Fibroblast of the aortic adventitia (primary cell): ENCODE data around the gene TMEM60. TPM values are rescaled to one million over a fixed set of nuclear protein-coding genes. Genes with fewer than 3 reads are reported as not detected.
"Not testable (repeated sequence)": the region's sequence is repeated elsewhere in the genome, so short reads cannot be mapped to it uniquely, and the experiment has no call there.

Experiments
- DNase-seq: peaks from one replicate; pipeline ENCODE4 v3.0.0-alpha.2; 2010; ENCODE audit warnings: low read depth
- H3K4me3 ChIP-seq: 2 replicates; pipeline ENCODE4 v1.5.1; 2011; ENCODE audit warnings: low read depth, mild to moderate bottlenecking, control low read depth, low read length, moderate library complexity
- total RNA-seq: library from RNA; depleted of rRNA; stranded (reverse); fragments of >200 nt; gene quantifications from 2 replicates; pipeline ENCODE4 v1.2.3, GENCODE V29; 2012; ENCODE audit warnings: low replicate concordance
- TF ChIP-seq, protein P1 (sequence below): IDR thresholded peaks from 2 replicates; pipeline ENCODE4 v1.5.1; 2011; ENCODE audit warnings: mild to moderate bottlenecking, low read length, control low read depth, inconsistent platforms; ENCODE audit not compliant: insufficient read depth

Gene TMEM60
- total RNA-seq, 1 donor: 29.6 TPM

DNA sequence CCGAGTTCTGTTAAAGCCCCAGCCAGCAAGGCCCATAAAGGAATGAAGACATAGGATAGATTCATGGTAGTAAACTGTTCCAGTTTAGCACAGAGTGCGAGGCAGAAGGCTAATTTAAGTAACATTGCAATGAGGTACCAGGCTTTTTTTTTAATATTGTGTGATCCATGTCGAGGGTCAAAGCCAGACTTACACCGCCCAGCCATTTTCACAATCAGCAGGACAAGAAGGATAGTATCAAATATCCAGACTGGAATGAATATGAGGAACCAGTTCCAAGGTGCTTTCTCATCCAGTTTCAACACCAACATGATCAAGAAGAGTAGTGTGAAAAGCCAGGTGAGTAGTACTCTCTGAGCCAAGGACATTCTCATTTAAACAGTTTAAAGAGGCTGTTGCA lies 4.2 kb downstream of the TMEM60 start:
- no peak for DNase-seq
- no peak overlapping the region for H3K4me3 ChIP-seq
- TF ChIP-seq, protein P1, sequence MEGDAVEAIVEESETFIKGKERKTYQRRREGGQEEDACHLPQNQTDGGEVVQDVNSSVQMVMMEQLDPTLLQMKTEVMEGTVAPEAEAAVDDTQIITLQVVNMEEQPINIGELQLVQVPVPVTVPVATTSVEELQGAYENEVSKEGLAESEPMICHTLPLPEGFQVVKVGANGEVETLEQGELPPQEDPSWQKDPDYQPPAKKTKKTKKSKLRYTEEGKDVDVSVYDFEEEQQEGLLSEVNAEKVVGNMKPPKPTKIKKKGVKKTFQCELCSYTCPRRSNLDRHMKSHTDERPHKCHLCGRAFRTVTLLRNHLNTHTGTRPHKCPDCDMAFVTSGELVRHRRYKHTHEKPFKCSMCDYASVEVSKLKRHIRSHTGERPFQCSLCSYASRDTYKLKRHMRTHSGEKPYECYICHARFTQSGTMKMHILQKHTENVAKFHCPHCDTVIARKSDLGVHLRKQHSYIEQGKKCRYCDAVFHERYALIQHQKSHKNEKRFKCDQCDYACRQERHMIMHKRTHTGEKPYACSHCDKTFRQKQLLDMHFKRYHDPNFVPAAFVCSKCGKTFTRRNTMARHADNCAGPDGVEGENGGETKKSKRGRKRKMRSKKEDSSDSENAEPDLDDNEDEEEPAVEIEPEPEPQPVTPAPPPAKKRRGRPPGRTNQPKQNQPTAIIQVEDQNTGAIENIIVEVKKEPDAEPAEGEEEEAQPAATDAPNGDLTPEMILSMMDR: no peak

DNA sequence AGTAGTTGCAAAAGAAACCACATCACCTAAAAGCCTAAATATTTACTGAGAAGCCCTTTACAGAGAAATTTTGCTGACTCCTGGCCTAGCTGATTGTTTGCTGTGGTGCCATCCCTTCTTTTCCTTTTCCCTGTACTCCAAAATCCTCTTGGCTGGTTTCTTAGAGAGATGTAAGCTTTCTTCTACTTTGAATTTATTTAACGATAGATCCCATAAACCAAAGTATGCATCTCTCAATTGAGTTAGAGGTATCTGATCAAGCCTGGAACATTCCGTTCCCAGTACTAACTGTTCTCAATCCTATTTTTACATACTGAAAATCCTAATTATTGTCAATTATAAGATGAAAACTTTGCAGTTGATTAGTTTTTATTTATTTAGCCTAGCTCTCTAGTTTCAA lies 6.3 kb downstream of the TMEM60 start:
- no peak overlapping the region for H3K4me3 ChIP-seq
- no peak for DNase-seq
- TF ChIP-seq, protein P1: no peak

DNA sequence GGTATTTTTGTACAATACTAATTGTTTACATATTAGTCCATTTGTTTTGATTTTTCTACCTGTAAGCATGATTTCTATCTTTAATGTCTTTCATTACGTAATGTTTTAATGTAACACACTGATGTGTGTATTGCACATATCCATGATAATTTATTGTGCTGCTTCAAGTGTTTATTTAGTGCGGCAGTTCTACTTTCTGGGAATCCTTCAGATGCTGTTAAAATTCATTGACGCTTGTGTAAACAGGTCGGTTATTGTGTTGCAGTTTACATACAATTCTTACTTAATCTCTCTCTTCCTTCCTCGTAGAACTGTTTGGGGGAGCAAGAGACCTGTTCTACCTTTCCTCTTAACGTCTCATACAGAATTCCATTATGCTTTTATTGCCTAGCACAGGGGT lies 6.9 kb downstream of the TMEM60 start:
- TF ChIP-seq, protein P1: no peak
- H3K4me3 ChIP-seq: no peak overlapping the region
- DNase-seq: no peak

DNA sequence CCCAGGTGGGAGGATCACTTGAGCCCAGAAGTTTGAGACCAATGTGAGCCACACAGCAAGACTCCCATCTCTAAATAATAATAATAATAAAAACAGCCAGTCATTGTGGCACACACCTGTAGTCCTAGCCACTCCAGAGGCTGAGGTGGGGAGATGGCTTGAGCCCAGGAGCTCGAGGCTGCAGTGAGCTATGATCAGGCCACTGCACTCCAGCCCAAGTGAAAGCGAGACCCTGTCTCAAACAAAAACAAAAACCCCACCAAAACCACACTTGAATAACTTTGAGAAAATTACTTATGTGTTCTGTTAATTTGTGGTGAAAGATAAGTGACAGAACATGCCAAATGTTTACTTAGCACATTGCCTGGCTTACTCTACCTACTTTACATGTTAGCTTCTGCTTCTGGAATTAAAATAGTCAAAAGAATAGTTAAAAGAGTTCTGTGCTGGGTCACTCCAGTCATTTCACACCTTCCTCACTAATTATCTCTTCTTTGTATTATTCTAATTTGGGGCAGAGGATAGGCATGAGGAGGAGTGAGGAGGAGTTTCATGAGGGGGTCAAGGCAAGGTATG lies 9.8 kb downstream of the TMEM60 start:
- H3K4me3 ChIP-seq: no peak overlapping the region
- DNase-seq: no peak
- TF ChIP-seq, protein P1: no peak

DNA sequence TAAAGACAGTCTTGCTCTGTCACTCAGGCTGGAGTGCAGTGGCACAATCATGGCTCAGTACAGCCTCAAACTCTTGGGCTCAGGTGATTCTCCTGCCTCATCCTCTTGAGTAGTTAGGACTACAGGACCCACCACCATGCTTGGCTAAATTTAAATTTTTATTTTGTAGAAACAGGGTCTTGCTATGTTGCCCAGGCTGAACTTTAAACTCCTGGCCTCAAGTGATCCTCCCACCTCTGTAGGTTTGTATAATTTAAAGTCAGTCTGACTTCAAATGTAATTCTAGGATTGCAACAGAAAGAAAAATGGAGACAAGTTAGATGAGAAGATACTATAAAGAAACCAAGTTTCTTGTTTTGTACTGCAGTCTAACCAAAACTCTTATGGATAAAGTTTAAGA lies 11.5 kb downstream of the TMEM60 start:
- TF ChIP-seq, protein P1: no peak
- no peak for DNase-seq
- no peak overlapping the region for H3K4me3 ChIP-seq

DNA sequence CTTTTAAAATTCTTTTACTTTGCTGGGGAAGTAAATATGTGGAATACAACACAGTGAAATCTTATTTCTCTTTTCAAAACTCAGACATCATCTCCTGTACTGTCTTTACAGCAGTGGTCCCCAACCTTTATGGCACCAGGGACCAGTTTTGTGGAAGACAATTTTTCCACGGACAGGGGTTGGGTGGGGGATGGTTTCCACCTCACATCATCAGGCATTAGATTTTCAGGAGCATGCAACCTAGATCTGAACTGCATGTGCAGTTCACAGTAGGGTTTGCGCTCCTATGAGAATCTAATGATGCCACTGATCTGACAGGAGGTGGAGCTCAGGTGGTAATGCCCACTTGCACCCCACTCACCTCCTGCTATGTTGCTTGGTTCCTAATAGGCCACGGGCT lies 12.2 kb downstream of the TMEM60 start:
- TF ChIP-seq, protein P1: no peak
- DNase-seq: no peak
- no peak overlapping the region for H3K4me3 ChIP-seq

DNA sequence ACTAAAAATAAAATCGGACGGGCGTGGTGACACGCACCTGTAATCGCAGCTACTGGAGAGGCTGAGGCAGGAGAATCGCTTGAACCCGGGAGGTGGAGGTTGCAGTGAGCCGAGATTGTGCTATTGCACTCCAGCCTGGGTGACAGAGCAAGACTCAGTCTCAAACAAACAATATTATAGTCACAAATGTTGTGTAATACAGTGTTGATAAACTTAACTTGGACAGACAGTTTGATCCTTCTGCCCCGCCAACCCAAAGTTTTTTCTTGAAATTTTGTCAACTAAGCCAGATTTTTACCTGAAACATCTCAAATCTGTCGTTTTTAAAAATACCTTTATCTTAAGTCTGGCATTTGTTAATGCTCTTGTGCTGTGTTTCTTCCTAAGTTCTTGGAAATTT lies 13.8 kb downstream of the TMEM60 start:
- H3K4me3 ChIP-seq, DNase-seq: not testable (repeated sequence)

DNA sequence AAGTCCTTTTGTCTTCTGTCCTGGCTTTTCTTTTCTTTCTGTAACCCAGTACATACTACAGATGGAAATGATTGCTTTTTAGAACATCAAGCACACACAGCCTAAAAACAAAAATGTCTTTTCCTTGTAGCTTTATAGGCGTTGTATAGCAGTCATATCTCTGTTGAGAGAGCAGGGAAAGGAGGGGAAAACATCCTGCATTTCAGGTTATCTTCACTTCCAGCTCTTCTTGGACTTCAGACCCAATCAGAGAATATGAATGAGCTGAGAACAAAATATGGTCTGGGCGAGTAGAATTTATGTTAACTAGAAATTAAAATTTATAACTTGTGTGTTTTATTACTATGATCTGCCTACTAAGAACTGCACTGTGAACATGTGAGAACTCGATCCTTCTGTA lies 14.7 kb downstream of the TMEM60 start:
- TF ChIP-seq, protein P1: no peak
- H3K4me3 ChIP-seq: no peak overlapping the region

More for the DNA sequence above, 14.7 kb downstream of the TMEM60 start:
- no peak for DNase-seq
